ENCODE measurements around the gene BPIFB1. TPM values are rescaled to one million over a fixed set of nuclear protein-coding genes. Genes with fewer than 3 reads are reported as not detected.

BPIFB1 gene
- total RNA-seq, 1 donor from 2014 or later, result not detected

- intact Hi-C loops (cut with micrococcal nuclease), result loop anchor here (1.0 to 5.0 kb wide), 3 partner anchors 196 to 620 kb away; partner anchors contain the start of gene C20orf203
These were observed 8.9 kb downstream of the BPIFB1 start for GRCh38 chr20:33291830-33292355.

- intact Hi-C loops (cut with micrococcal nuclease), result loop anchor here (5.0 kb wide), 1 partner anchor 146 kb away; the partner anchor contains the start of gene SNTA1
These were observed 13.2 kb downstream of the BPIFB1 start for GRCh38 chr20:33296206-33296605.

GRCh38 chr20:33298391-33298790, 15.4 kb downstream of the BPIFB1 start:
- intact Hi-C loops (cut with micrococcal nuclease), result loop anchor here (2.0 to 5.0 kb wide), 2 partner anchors 144 to 202 kb away; partner anchors contain the start of gene SNTA1

DNA sequence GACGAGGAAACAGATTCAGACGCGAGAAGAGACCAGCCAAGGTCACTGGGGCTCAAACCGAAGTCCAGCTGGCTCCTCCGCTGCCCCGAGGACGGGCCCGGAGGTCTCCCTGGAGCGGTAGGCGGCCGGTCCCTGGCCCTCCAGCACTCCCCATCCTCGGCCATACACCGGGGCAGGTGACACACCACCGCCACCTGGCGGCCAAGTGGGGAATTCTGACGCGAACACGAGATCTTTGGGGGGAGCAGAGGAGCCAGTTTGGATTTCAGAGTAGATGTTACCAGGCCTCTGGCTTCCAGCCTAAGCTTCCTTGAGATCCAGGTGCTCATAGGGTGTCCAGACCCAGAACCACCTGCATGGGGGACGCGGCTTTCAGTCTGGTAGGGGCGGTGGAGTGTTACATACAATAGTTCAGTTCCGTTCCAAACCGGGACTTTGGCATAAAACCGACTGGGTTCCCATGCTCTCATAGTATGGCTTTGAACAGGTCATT, 16.1 kb downstream of the BPIFB1 start:
- intact Hi-C loops (cut with micrococcal nuclease), result loop anchor here (1.0 to 5.0 kb wide), 4 partner anchors 143 to 509 kb away; partner anchors contain the start of gene SNTA1

GRCh38 chr20:33301192-33301930, 18.3 kb downstream of the BPIFB1 start:
- intact Hi-C loops (cut with micrococcal nuclease), result no loop called here

- intact Hi-C loops (cut with micrococcal nuclease), result no loop called here
These were observed 20.6 kb downstream of the BPIFB1 start for GRCh38 chr20:33303595-33303994.

- intact Hi-C loops (cut with micrococcal nuclease), result no loop called here
These were observed 21.0 kb downstream of the BPIFB1 start for GRCh38 chr20:33304046-33304445.

DNA sequence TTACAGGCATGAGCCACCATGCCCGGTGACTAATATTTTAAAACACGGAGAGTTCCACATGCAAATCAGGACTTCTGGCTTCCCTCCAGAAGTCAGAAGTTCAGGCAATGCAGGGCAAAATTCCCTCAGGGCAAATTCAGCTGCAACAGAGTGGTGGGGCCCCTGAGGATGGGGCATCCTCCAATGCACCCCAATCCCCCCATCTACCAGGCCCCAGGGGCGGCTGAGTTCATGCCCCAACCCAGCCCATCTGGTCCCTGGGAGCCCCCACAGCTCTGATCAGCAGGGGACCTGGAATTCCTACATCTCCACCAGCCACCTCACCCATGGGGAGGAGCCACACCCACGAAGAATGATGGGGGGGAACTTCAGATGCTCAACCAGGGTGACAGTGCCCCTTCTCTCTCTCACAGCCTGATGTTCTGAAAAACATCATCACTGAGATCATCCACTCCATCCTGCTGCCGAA, 22.6 kb downstream of the BPIFB1 start:
- intact Hi-C loops (cut with micrococcal nuclease), result no loop called here

DNA sequence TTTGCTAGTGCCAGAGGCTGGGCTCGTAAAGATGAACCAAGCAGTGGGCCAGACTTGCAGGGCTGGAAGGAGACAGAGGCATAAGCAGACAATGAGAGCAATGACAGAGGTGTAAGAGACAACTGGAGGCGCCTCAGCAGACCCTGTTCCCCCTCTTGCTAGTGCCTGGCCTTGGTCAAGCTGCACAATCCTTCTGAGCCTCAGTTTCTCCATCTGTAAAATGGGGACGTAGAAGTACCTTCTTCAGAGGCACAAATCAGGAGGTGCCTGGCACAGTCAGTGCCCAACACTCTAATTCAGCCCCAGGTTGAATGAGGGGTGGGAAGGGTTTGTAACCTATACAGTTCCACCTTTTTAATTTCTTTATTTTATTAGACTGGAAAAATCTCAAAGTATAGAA, 23.2 kb downstream of the BPIFB1 start:
- intact Hi-C loops (cut with micrococcal nuclease), result no loop called here

- intact Hi-C loops (cut with micrococcal nuclease), result no loop called here
These were observed 23.8 kb downstream of the BPIFB1 start for GRCh38 chr20:33306807-33307206.

- intact Hi-C loops (cut with micrococcal nuclease), result no loop called here
These were observed 25.7 kb downstream of the BPIFB1 start for GRCh38 chr20:33308668-33309067.

DNA sequence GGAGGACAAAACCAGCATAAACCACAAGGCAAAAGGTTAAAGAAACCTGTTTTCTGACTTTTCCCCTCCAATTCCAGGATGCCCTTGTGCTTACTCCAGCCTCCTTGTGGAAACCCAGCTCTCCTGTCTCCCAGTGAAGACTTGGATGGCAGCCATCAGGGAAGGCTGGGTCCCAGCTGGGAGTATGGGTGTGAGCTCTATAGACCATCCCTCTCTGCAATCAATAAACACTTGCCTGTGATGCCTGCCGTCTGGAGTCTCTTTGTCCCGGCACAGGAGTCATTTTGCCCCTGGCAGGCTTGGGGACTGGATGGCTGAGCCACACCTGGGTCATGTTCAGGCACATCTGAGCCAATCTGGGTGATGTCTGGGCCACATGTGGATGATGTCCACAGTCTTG, 26.6 kb downstream of the BPIFB1 start:
- intact Hi-C loops (cut with micrococcal nuclease), result no loop called here

DNA sequence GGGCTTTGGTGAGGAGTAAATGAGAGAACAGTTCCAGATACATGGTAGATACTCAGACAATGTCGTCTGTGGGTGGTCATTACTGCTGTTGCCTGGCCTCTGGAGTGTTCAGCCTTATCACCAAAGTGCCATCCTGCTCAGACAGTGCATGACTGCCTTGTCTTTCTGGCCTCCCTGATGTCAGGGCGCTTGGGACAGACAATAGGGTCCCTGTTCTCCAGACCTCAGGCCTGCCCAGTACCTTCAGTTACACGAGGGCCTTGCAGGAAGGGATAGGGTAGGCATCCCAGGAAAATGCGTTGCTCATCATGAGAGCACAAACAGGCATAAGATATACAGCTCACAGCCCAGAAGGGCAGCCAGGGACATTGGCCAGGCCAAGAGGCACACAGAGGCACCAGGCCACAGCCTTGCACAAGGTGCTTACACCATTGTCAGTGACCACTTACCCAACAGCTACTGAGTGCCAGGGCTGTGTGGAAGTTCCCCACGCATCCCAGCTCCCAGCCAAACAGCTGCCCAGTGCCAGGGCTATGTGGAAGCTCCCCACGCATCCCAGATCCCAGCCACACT, 27.4 kb downstream of the BPIFB1 start:
- intact Hi-C loops (cut with micrococcal nuclease), result no loop called here

DNA sequence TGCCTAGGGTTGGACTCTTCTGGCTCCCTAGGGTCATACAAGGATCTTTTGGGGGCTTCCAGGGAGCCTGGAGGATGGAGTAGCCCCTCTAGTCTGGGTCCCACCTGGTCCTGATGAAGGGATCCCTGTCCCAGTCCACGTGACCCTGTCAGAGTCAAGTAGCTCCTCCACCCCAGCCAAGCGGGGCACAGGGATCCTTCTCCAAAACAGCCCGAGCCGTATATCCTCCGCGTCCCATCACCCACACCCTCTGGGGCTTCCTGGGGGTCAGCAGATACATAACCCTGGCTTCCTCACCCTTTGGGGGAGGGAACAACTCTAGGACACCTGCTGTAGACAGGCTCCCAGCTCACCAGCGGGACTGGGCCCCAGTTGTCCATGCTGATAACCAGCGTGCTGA, 28.0 kb downstream of the BPIFB1 start:
- intact Hi-C loops (cut with micrococcal nuclease), result no loop called here

DNA sequence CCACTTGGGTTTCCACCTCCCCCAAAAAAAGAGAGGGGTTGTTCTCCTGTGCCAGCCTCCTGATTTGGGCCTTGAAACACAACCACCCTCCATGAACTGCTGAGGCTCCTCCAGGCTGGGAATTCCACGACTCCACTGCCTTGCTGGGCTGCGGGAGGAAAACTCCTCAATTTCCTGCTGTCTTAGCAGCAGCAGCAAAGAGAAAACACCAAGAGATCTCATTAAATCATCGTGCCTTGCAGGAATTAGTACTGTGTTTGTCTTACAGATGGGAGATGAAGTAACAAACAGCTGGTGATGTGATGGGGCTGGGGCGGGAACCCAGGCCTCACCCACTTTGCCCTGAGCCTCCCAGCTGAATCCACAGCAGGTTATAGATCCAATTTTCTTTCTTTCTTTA, 29.0 kb downstream of the BPIFB1 start:
- intact Hi-C loops (cut with micrococcal nuclease), result no loop called here

DNA sequence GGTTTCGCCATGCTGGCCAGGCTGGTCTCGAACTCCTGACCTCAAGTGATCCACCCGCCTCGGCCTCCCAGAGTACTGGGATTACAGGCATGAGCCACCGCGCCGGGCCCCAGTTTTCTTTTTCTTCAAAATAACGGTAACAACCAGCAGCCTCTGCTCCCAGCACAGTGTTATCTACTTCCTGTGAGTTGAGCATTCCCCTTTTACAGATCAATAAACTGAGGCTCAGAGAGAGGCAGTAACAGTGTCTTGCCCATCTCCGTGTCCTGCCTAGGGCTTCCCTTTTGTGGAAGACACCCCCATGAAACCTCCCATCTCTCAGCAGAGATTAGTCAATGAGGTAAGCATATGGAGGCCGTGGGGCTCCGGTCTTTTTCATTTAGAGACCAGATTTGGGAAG, 29.6 kb downstream of the BPIFB1 start:
- intact Hi-C loops (cut with micrococcal nuclease), result no loop called here

GRCh38 chr20:33313686-33314314, 30.8 kb downstream of the BPIFB1 start:
- intact Hi-C loops (cut with micrococcal nuclease), result no loop called here

DNA sequence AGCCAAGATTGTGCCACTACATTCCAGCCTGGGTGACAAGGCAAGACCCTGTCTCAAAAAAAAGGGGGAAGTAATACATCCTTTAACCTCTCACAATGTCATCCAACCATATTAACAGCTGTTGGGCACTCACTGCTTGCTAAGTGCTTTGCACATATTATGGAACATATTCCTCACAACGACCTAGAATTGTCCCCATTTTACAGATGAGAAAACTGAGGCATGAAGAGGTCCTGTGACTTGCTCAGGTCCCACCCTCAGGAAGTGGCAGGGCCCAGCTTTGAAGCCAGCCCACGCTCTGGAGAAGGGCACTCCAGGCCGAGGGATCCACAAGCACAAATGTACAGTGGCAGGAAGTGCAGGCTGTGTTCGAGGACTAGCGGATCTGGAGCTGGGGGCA, 33.3 kb downstream of the BPIFB1 start:
- intact Hi-C loops (cut with micrococcal nuclease), result no loop called here

DNA sequence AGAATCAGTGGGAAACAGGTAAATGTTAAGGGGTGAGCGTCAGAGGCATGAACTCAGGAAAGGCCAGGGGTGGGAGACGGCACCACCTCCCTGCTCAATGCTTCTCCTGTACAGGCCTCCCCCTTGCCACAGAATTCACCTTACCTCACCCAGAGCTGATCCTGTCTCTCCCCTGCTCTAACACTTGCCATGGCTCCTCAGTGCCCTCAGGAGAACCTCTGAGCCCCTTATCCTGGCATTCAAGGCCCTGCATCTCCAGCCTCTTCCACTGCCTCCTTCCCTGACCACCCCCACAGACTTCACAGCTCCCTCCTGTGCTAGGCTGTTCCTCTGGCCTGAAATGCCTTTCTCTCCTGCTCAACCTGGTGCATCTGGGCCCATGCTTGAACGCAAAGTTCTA, 33.9 kb downstream of the BPIFB1 start:
- intact Hi-C loops (cut with micrococcal nuclease), result no loop called here

DNA sequence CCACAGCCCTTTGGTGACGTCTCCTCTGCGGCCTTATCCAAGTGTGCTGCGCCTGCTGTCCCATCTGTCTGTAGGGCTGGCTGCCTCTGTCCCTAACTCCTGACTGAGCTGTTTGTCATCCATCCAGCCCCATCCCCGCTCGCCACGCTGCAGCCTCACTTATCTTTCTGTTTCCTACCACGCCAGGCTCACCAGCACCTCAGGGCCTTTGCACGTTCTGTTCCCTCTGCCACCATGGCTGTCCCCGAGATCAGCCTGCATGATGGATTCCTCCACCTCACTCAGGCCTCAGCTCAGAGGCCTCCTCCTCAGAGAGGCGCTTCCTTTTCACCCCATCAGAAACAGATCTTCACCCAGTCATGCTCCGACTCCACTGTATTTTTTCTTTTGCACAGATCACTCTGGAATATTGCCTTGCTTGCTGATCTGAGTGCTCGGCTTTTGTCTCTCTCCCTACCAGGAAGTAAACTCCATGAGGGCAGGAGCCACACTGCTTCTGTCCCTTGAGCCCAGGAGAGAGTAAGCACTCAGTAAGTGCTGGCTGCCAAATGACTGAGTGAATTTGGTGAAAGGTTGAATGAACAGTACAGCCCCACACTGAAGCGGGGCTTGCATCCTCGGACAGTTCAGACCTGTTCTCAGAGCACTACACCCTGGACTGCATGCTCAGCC, 34.5 kb downstream of the BPIFB1 start:
- intact Hi-C loops (cut with micrococcal nuclease), result no loop called here

DNA sequence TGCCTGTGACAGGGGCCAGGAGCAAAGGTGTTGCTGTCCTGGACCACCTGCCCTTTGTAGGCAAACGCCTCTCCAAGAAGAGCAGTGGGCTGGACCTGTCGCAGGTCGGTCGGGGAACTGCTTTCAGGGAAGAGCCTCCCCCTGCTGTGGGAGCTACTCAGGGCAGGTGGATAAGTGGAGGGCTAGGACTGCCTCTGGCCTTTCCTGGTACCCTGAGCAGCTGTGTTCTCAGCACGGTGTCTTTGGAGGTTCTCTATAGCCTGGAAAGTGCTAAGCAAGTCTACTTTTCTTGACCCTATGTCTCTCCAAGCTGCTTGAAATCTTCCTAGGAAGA, 35.0 kb downstream of the BPIFB1 start:
- intact Hi-C loops (cut with micrococcal nuclease), result no loop called here

All from T-helper 1 cell treated with Interleukin-12 subunit alpha and Interleukin-12 subunit beta and Interleukin-4 antibody, amounts not matched to agents 30 ng/mL and 1 ng/mL, for 36 hours (primary cell).